Measurements from ENCODE around the gene ATRNL1. TPM values are rescaled to one million over a fixed set of nuclear protein-coding genes. Genes with fewer than 3 reads are reported as not detected.
A peak's percentile ranks its signal among the peaks of the same experiment; 100 is the strongest.

The ATRNL1 gene
- total and polyA plus RNA-seq, 4 donors = 11.7 to 180 (median 38.5) TPM

DNA sequence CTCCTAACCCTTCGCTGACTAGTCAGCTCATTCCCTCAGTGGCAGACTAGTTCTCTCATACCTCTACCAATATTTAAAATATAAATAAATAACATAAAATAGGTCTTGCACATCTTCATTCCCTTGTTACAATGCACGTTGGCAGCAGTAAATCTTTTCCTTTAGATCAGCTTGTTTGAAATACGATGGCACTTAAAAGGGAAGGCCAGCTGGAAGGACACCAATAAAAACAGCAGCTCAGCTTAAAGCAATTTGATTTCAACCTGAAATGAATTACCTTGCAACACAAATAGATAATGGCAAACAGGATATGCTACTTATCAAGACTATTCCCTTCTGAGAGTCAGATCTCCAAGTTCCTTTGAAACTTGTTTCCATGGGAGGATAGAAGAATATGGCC, 858.1 kb downstream of the ATRNL1 start:
- H3K9me3 ChIP-seq (ENCODE audit: control insufficient read depth, insufficient read depth, low read length) = no peaks in the 10 kb centered on the region
- 50% methylated on average over 2 of the region's 3 CpGs for WGBS (ENCODE audit: insufficient coverage)
- H3K27ac ChIP-seq (ENCODE audit: low read depth, low read length) = no peak overlapping the region
- H3K27me3 ChIP-seq (ENCODE audit: control insufficient read depth, insufficient read depth, low read length) = no peaks in the 10 kb centered on the region
- peaks cover 3% of the 10 kb centered on the region for H3K36me3 ChIP-seq (ENCODE audit: control insufficient read depth, insufficient read depth, low read length)
- H3K4me3 ChIP-seq (ENCODE audit: low read depth, low read length) = no peak overlapping the region
- H3K4me1 ChIP-seq (ENCODE audit: control insufficient read depth, insufficient read depth, low read length) = peaks cover 4% of the 10 kb centered on the region
- DNase-seq (ENCODE audit: low read depth in 4 of 6, low spot score in 6 of 6) = peak in 1 of 6 donors; percentile 35

DNA sequence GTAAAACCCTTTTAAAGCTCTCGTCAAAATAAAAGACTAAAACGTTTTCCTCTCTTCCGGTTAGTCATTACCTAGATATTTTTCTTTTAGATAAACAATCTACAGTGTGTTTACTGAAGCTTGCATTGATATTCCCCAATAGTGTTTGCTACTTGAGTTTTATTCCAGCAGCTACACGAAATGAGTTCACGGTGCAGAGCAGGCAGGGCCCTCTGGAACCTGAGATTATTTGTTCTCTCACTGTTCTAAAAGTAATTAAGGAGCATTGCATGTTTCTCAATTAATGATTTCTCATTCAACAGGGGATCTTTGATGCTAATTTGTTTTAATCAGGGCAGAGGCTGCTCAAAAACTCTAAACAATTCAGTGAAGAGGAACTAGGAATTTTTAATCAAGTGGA, 860.1 kb downstream of the ATRNL1 start:
- H3K4me1 ChIP-seq (ENCODE audit: control insufficient read depth, insufficient read depth, low read length) = peaks cover 4% of the 10 kb centered on the region
- H3K27me3 ChIP-seq (ENCODE audit: control insufficient read depth, insufficient read depth, low read length) = no peaks in the 10 kb centered on the region
- H3K4me3 ChIP-seq (ENCODE audit: low read depth, low read length) = no peak overlapping the region
- no CpG with 5 or more reads among the region's 5 CpGs for WGBS (ENCODE audit: insufficient coverage)
- DNase-seq (ENCODE audit: low read depth in 4 of 6, low spot score in 6 of 6) = peak in 3 of 6 donors; percentile 23 to 95 (median 37)
- H3K27ac ChIP-seq (ENCODE audit: low read depth, low read length) = no peak overlapping the region
- no peaks in the 10 kb centered on the region for H3K9me3 ChIP-seq (ENCODE audit: control insufficient read depth, insufficient read depth, low read length)
- H3K36me3 ChIP-seq (ENCODE audit: control insufficient read depth, insufficient read depth, low read length) = peaks cover 3% of the 10 kb centered on the region

DNA sequence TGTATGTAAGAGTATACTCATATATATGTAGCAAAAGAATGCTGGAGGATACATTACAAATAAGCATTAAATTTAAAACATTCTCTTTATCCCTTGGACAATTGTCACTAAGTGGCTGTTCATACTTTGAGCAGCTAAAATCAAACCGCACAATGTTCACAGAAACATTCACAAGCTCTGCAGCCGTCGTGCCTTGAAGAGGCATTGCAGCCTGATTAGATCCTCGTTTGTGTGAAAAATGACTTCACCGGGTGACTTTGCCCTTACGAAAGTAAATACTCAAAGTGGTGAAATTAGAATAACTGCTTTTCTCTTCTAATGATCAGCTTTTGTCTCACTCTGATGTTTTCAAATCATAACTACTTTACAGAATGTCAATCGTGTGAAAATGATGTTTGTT, 860.8 kb downstream of the ATRNL1 start:
- H3K27ac ChIP-seq (ENCODE audit: low read depth, low read length) = no peak overlapping the region
- no peak overlapping the region for H3K4me3 ChIP-seq (ENCODE audit: low read depth, low read length)
- H3K36me3 ChIP-seq (ENCODE audit: control insufficient read depth, insufficient read depth, low read length) = peaks cover 3% of the 10 kb centered on the region
- H3K4me1 ChIP-seq (ENCODE audit: control insufficient read depth, insufficient read depth, low read length) = peaks cover 4% of the 10 kb centered on the region
- WGBS (ENCODE audit: insufficient coverage) = 20% methylated on average over 1 of the region's 7 CpGs
- H3K27me3 ChIP-seq (ENCODE audit: control insufficient read depth, insufficient read depth, low read length) = no peaks in the 10 kb centered on the region
- DNase-seq (ENCODE audit: low read depth in 4 of 6, low spot score in 6 of 6) = peak in 1 of 6 donors; percentile 67
- H3K9me3 ChIP-seq (ENCODE audit: control insufficient read depth, insufficient read depth, low read length) = no peaks in the 10 kb centered on the region

DNA sequence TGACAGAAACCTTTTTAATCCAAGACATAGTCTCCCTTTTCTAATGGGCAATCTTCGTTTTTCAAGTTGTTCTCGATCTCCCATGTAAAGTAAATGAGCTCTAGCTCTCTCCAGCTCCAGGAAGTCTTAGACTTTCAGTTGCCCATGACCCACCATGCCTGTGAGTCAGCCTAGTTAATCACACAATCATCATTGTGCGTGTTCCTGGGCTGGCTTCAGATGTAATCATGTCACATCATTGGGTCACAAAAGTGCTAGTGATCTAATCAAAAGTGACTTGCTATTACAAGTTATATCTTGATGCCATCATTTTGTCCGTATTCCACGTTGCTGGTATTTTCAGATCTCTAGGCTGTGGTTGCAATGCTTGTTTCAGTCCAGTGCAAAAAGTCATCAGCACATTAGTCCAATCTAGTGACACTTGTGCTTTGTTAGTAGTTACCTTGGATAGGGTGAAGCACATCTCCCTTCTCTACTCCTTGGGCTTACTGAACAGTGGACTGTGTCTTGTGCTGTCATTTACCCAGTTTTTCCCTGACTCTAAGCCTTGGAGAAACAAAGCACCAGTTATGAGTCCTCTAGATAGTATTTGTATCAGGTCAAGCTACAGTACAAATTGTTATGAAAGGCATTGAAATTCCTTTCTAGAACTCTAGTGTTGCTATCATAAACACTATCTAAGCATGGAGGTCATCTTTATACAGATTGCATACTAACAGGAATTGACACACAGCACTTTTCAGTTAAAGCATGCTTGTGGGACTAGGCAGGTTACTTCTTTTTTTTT, 863.3 kb downstream of the ATRNL1 start:
- WGBS (ENCODE audit: insufficient coverage) = 100% methylated on average over 2 of the region's 5 CpGs
- Histone ChIP-seq H3K4me3 (ENCODE audit: low read depth, low read length) (no peak overlapping the region), H3K36me3 (ENCODE audit: control insufficient read depth, insufficient read depth, low read length) (no peaks in the 10 kb centered on the region), H3K27ac (ENCODE audit: low read depth, low read length) (no peak overlapping the region), H3K9me3 (ENCODE audit: control insufficient read depth, insufficient read depth, low read length) (no peaks in the 10 kb centered on the region), H3K27me3 (ENCODE audit: control insufficient read depth, insufficient read depth, low read length) (no peaks in the 10 kb centered on the region), H3K4me1 (ENCODE audit: control insufficient read depth, insufficient read depth, low read length) (peaks cover 4% of the 10 kb centered on the region)
- no peak for DNase-seq (ENCODE audit: low read depth in 4 of 6, low spot score in 6 of 6)

DNA sequence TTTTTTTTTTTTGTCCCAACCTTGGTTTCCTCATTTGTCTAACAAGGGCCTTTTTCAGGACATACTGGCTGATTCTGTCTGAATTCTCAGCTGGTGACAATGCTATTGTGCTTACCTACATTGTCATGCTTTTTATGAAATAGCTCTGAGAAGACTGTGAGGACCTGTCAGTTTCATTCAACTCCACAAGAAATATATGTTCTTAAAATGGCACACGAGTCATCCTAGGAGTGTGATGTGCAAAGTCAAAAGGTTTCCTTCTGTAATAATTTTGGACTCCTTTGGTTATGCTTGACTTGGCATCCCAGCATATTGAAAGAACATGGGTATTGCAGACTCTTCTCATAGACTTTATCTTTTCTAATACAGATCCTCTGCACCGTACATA, 863.8 kb downstream of the ATRNL1 start:
- Histone ChIP-seq H3K4me3 (ENCODE audit: low read depth, low read length) (no peak overlapping the region), H3K27me3 (ENCODE audit: control insufficient read depth, insufficient read depth, low read length) (no peaks in the 10 kb centered on the region), H3K36me3 (ENCODE audit: control insufficient read depth, insufficient read depth, low read length) (no peaks in the 10 kb centered on the region), H3K4me1 (ENCODE audit: control insufficient read depth, insufficient read depth, low read length) (peaks cover 4% of the 10 kb centered on the region), H3K27ac (ENCODE audit: low read depth, low read length) (no peak overlapping the region), H3K9me3 (ENCODE audit: control insufficient read depth, insufficient read depth, low read length) (no peaks in the 10 kb centered on the region)
- no CpG with 5 or more reads among the region's 2 CpGs for whole genome bisulfite sequencing (ENCODE audit: insufficient coverage)
- no peak for DNase-seq (ENCODE audit: low read depth in 4 of 6, low spot score in 6 of 6)

DNA sequence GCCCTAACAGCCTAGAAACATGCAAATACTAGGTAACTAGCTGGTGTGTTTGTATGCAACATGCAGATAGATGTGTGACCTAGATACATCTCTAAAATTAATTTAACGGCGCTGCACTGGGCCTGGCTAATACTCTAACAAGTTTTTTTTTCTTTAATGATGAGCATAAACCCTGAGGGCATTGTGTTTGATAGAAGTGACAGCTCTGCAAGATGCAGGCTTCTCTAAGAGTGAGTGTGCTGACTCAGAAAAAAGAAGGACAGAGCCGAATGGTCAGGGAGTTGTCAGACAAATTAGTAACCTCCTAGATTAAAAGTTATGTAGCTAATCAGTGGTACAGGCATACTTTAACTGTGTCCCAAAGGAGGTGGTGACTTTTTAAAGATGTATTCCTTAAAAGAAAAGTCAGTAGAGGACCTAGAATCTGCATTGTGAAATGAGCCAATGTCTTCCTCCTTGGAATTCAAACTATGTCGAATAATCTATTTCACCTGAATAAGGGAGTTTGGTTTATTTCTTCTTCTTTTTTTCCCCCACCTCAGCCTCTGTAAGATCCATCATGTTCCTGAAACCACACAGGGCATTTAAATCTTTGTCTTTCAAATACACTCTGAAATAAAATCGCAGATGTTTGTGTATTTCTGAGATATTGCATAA, 864.7 kb downstream of the ATRNL1 start:
- DNase-seq (ENCODE audit: low read depth in 4 of 6, low spot score in 6 of 6) = peak in 1 of 6 donors; percentile 62
- H3K27me3 ChIP-seq (ENCODE audit: control insufficient read depth, insufficient read depth, low read length) = no peaks in the 10 kb centered on the region
- H3K27ac ChIP-seq (ENCODE audit: low read depth, low read length) = no peak overlapping the region
- no peaks in the 10 kb centered on the region for H3K36me3 ChIP-seq (ENCODE audit: control insufficient read depth, insufficient read depth, low read length)
- no peaks in the 10 kb centered on the region for H3K9me3 ChIP-seq (ENCODE audit: control insufficient read depth, insufficient read depth, low read length)
- H3K4me3 ChIP-seq (ENCODE audit: low read depth, low read length) = no peak overlapping the region
- WGBS (ENCODE audit: insufficient coverage) = no CpG with 5 or more reads among the region's 5 CpGs
- H3K4me1 ChIP-seq (ENCODE audit: control insufficient read depth, insufficient read depth, low read length) = peaks cover 4% of the 10 kb centered on the region

DNA sequence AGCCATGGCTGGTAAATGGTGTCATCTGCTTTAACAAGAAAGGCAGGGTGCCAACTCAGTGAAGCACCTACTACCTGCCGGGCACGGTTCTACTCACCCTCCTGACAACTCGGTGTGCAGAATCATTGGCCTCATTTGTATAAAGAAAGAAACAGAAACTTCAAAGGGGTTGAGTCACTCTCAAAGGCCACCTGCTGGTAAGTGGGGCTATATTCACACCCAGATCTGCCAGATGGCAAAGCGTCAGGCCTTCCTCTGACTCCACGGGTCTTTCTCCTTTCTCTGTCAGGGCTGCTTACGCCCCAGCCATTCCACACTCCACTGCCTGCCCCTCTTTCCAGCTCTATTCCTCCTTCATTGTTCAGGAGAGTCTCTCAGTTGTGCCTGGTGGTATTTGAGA, 870.7 kb downstream of the ATRNL1 start:
- H3K27me3 ChIP-seq (ENCODE audit: control insufficient read depth, insufficient read depth, low read length) = no peaks in the 10 kb centered on the region
- no peak overlapping the region for H3K27ac ChIP-seq (ENCODE audit: low read depth, low read length)
- 80% methylated on average over 1 of the region's 6 CpGs for WGBS (ENCODE audit: insufficient coverage)
- no peaks in the 10 kb centered on the region for H3K36me3 ChIP-seq (ENCODE audit: control insufficient read depth, insufficient read depth, low read length)
- H3K4me1 ChIP-seq (ENCODE audit: control insufficient read depth, insufficient read depth, low read length) = no peaks in the 10 kb centered on the region
- H3K4me3 ChIP-seq (ENCODE audit: low read depth, low read length) = no peak overlapping the region
- DNase-seq (ENCODE audit: low read depth in 4 of 6, low spot score in 6 of 6) = peak in 1 of 6 donors; percentile 35
- H3K9me3 ChIP-seq (ENCODE audit: control insufficient read depth, insufficient read depth, low read length) = no peaks in the 10 kb centered on the region

DNA sequence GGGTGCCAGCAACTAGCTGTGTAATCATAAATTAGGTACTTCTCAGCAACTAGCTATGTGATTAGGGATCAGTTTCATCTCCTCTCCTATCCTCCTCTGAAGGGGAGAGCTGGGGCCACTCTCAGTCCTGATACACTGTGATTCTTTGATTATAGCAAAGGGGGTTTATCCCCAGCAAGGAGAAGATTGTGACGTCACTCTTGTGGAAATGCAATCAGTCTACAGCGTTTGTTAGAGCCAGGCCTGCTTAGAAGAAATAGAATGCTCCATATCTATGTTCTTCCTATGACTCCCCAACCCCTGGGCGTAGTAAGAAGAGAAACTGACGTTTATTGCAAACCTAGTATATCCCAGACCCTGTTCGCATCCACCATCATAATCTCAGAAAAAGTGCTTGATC, 871.7 kb downstream of the ATRNL1 start:
- Histone ChIP-seq H3K9me3 (ENCODE audit: control insufficient read depth, insufficient read depth, low read length) (no peaks in the 10 kb centered on the region), H3K4me3 (ENCODE audit: low read depth, low read length) (no peak overlapping the region), H3K36me3 (ENCODE audit: control insufficient read depth, insufficient read depth, low read length) (no peaks in the 10 kb centered on the region), H3K4me1 (ENCODE audit: control insufficient read depth, insufficient read depth, low read length) (peaks cover 5% of the 10 kb centered on the region), H3K27ac (ENCODE audit: low read depth, low read length) (no peak overlapping the region), H3K27me3 (ENCODE audit: control insufficient read depth, insufficient read depth, low read length) (no peaks in the 10 kb centered on the region)
- no peak for DNase-seq (ENCODE audit: low read depth in 4 of 6, low spot score in 6 of 6)
- no CpG with 5 or more reads among the region's 5 CpGs for WGBS (ENCODE audit: insufficient coverage)

DNA sequence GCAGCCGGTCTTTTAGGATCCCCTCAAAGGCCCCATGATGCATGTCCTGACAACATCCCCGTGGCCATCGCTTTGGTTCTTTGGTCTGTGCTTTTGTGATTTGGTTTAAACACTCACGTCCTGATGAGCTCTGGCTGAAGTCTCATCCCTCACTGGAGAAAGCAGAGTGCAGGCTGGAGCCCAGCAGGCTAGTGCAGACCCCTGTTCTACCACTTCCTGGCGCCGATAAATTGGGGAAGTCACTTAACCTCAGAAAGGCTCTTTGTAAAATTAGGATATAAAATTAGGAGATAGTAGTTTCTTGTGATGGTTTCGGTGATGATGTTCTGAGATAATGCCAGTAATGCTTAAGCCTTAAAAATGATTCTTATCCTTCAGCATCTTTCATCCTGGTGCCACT, 872.2 kb downstream of the ATRNL1 start:
- no peak for DNase-seq (ENCODE audit: low read depth in 4 of 6, low spot score in 6 of 6)
- Histone ChIP-seq H3K9me3 (ENCODE audit: control insufficient read depth, insufficient read depth, low read length) (no peaks in the 10 kb centered on the region), H3K4me3 (ENCODE audit: low read depth, low read length) (no peak overlapping the region), H3K27ac (ENCODE audit: low read depth, low read length) (no peak overlapping the region), H3K27me3 (ENCODE audit: control insufficient read depth, insufficient read depth, low read length) (no peaks in the 10 kb centered on the region), H3K36me3 (ENCODE audit: control insufficient read depth, insufficient read depth, low read length) (no peaks in the 10 kb centered on the region), H3K4me1 (ENCODE audit: control insufficient read depth, insufficient read depth, low read length) (peaks cover 6% of the 10 kb centered on the region)
- 80% methylated on average over 5 of the region's 7 CpGs for WGBS (ENCODE audit: insufficient coverage)

DNA sequence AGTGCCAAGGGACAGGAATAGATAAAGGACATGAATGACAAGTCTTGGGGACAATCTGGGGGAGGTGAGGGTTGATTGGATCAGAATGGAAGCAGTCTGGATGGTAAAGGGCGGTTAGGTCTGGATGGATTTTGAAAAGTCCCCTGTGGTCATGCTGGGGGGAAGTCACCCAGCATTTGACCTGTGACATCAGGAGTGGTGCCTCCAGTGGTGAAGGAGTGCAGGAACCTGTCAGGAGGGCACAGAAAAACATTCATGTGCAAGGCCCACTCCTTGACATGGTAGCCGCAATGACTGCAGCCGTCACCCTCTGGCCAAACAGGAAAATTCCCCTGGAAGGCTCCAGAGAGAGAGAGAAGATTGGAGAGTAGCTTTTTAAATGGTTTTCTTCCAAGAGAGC, 875.1 kb downstream of the ATRNL1 start:
- peaks cover 6% of the 10 kb centered on the region for H3K4me1 ChIP-seq (ENCODE audit: control insufficient read depth, insufficient read depth, low read length)
- H3K27ac ChIP-seq (ENCODE audit: low read depth, low read length) = no peak overlapping the region
- H3K4me3 ChIP-seq (ENCODE audit: low read depth, low read length) = no peak overlapping the region
- no peaks in the 10 kb centered on the region for H3K27me3 ChIP-seq (ENCODE audit: control insufficient read depth, insufficient read depth, low read length)
- no peaks in the 10 kb centered on the region for H3K36me3 ChIP-seq (ENCODE audit: control insufficient read depth, insufficient read depth, low read length)
- 86% methylated on average over 3 of the region's 3 CpGs for WGBS (ENCODE audit: insufficient coverage)
- DNase-seq (ENCODE audit: low read depth in 4 of 6, low spot score in 6 of 6) = no peak
- no peaks in the 10 kb centered on the region for H3K9me3 ChIP-seq (ENCODE audit: control insufficient read depth, insufficient read depth, low read length)

Measured in spinal cord (tissue), 10 donors.